ENCODE results near the gene OS9. TPM values are rescaled to one million over a fixed set of nuclear protein-coding genes. Genes with fewer than 3 reads are reported as not detected.
"Not testable (repeated sequence)": the region's sequence is repeated elsewhere in the genome, so short reads cannot be mapped to it uniquely, and the experiment has no call there.

OS9 gene
- total and polyA plus RNA-seq, 4 donors = 140 to 261 (median 190) TPM

DNA sequence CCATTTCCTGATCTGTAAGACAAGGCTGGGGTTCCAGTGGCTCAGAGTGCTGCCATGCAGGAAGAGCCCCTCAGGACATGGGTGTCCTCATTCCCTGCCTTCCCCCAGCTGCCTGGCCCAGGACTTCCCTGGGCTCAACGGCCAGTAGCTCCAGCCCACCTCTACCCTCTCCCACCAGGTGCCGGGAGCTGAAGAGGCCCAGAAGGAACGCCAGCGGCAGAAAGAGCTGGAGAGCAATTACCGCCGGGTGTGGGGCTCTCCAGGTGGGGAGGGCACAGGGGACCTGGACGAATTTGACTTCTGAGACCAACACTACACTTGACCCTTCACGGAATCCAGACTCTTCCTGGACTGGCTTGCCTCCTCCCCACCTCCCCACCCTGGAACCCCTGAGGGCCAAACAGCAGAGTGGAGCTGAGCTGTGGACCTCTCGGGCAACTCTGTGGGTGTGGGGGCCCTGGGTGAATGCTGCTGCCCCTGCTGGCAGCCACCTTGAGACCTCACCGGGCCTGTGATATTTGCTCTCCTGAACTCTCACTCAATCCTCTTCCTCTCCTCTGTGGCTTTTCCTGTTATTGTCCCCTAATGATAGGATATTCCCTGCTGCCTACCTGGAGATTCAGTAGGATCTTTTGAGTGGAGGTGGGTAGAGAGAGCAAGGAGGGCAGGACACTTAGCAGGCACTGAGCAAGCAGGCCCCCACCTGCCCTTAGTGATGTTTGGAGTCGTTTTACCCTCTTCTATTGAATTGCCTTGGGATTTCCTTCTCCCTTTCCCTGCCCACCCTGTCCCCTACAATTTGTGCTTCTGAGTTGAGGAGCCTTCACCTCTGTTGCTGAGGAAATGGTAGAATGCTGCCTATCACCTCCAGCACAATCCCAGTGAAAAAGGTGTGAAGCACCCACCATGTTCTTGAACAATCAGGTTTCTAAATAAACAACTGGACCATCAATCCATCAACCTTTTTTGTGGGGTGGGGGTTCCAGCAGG, 27.0 kb downstream of the OS9 start:
- WGBS (ENCODE audit: insufficient coverage) = 85% methylated on average over 4 of the region's 11 CpGs
- H3K4me1 ChIP-seq (ENCODE audit: control insufficient read depth, insufficient read depth, low read length) = peaks cover 7% of the 10 kb centered on the region
- no peak for DNase-seq (ENCODE audit: low read depth in 4 of 6, low spot score in 6 of 6)
- H3K4me3 ChIP-seq (ENCODE audit: low read depth, low read length) = no peak overlapping the region
- no peaks in the 10 kb centered on the region for H3K9me3 ChIP-seq (ENCODE audit: control insufficient read depth, insufficient read depth, low read length)
- peaks cover 63% of the 10 kb centered on the region for H3K36me3 ChIP-seq (ENCODE audit: control insufficient read depth, insufficient read depth, low read length)
- H3K27me3 ChIP-seq (ENCODE audit: control insufficient read depth, insufficient read depth, low read length) = peaks cover 8% of the 10 kb centered on the region
- no peak overlapping the region for H3K27ac ChIP-seq (ENCODE audit: low read depth, low read length)

DNA sequence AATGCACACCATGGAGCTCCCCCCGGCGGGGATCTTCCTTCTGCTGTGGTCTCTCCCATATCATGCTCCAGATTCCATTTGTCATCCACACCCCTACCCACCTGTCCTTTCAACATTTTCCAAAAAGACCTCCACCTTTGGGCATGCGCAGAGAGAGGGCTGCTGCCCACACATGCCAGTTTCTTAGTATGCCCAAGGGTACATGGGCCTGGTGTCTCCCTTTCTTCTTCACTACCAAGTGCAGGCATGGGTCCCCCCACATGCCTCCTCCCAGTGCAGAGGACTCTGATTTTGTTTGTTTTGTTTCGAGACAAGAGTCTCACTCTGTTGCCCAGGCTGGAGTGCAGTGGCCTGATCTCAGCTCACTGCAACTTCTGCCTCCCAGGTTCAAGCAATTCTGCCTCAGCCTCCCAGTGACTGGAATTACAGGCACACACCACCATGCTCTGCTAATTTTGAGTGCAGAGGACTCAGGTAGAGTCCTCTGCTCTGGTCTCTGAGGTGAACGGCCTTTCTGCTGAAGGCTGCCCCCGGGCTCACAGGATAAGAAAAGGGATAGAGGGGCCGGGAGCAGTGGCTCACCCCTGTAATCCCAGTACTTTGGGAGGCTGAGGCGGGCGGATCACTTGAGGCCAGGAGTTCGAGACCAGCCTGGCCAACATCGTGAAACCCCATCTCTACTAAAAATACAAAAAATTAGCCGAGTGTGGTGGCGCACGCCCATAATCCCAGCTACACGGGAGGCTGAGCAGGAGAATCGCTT, 28.1 kb downstream of the OS9 start:
- Histone ChIP-seq H3K4me1 (ENCODE audit: control insufficient read depth, insufficient read depth, low read length) (peaks cover 17% of the 10 kb centered on the region), H3K36me3 (ENCODE audit: control insufficient read depth, insufficient read depth, low read length) (peaks cover 60% of the 10 kb centered on the region), H3K27me3 (ENCODE audit: control insufficient read depth, insufficient read depth, low read length) (peaks cover 16% of the 10 kb centered on the region)
- H3K9me3 ChIP-seq (ENCODE audit: control insufficient read depth, insufficient read depth, low read length); H3K4me3 ChIP-seq (ENCODE audit: low read depth, low read length); H3K27ac ChIP-seq (ENCODE audit: low read depth, low read length); DNase-seq (ENCODE audit: low read depth in 4 of 6, low spot score in 6 of 6): not testable (repeated sequence)
- WGBS (ENCODE audit: insufficient coverage) = 100% methylated on average over 8 of the region's 16 CpGs

- Histone ChIP-seq H3K4me1 (ENCODE audit: control insufficient read depth, insufficient read depth, low read length) (peaks cover 24% of the 10 kb centered on the region), H3K4me3 (ENCODE audit: low read depth, low read length) (no peak overlapping the region), H3K27me3 (ENCODE audit: control insufficient read depth, insufficient read depth, low read length) (peaks cover 26% of the 10 kb centered on the region), H3K36me3 (ENCODE audit: control insufficient read depth, insufficient read depth, low read length) (peaks cover 63% of the 10 kb centered on the region), H3K9me3 (ENCODE audit: control insufficient read depth, insufficient read depth, low read length) (no peaks in the 10 kb centered on the region), H3K27ac (ENCODE audit: low read depth, low read length) (no peak overlapping the region)
- DNase-seq (ENCODE audit: low read depth in 4 of 6, low spot score in 6 of 6) = no peak
- WGBS (ENCODE audit: insufficient coverage) = 54% methylated on average over 3 of the region's 11 CpGs
Observed at GRCh38 chr12:57722716-57723629, 29.0 kb downstream of the OS9 start.

- H3K9me3 ChIP-seq (ENCODE audit: control insufficient read depth, insufficient read depth, low read length) = no peaks in the 10 kb centered on the region
- H3K27ac ChIP-seq (ENCODE audit: low read depth, low read length) = no peak overlapping the region
- no peak for DNase-seq (ENCODE audit: low read depth in 4 of 6, low spot score in 6 of 6)
- H3K27me3 ChIP-seq (ENCODE audit: control insufficient read depth, insufficient read depth, low read length) = peaks cover 27% of the 10 kb centered on the region
- H3K4me1 ChIP-seq (ENCODE audit: control insufficient read depth, insufficient read depth, low read length) = peaks cover 24% of the 10 kb centered on the region
- WGBS (ENCODE audit: insufficient coverage) = no CpG with 5 or more reads among the region's 2 CpGs
- no peak overlapping the region for H3K4me3 ChIP-seq (ENCODE audit: low read depth, low read length)
- H3K36me3 ChIP-seq (ENCODE audit: control insufficient read depth, insufficient read depth, low read length) = peaks cover 63% of the 10 kb centered on the region
Observed at GRCh38 chr12:57723630-57723962, 29.7 kb downstream of the OS9 start.

DNA sequence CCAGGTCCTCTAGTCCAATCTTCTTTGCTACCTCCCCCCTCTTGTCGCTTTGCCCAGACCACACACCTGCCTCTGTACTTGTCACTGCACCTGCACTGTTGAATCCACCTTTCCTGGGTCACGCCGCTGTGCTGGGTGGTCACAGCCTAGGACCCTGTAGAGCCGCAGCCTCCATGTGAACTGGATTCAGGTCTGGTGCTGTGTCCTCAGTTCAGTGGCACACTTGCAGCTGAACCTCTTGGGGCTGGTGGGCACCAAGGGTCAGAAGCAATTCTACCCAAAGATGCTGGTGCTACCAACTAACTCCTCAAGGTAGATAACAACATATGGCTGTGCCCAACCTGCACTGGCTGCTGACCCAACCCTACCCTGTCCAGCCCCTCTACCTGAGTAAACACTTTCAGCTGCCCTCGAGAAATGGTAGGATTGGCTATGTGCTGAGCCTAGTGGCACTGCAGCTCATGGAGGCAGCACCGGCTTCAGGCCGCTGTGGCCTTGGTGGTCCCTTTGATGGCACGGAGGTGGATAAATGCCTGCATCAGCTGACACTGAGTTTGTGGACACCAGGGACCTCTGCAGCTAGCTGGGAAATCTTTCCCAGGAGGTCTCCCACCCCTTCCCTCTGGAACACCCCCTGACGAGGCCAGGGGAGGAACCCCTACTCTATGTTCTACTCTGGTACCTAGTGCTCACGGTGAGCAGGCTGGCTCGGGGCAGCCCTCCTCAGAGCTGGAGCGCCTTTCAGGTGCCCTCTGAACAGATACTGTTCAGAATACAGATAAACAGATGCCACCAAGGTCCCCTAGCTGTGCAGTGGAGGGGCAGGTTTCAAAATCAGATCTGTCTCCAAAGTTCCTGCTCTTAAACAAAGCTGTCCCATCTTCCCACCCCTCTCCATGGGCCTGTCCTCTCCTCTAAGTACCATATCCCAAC, 30.3 kb downstream of the OS9 start:
- Histone ChIP-seq H3K9me3 (ENCODE audit: control insufficient read depth, insufficient read depth, low read length) (no peaks in the 10 kb centered on the region), H3K4me3 (ENCODE audit: low read depth, low read length) (no peak overlapping the region), H3K27ac (ENCODE audit: low read depth, low read length) (no peak overlapping the region), H3K4me1 (ENCODE audit: control insufficient read depth, insufficient read depth, low read length) (peaks cover 24% of the 10 kb centered on the region), H3K27me3 (ENCODE audit: control insufficient read depth, insufficient read depth, low read length) (peaks cover 27% of the 10 kb centered on the region), H3K36me3 (ENCODE audit: control insufficient read depth, insufficient read depth, low read length) (peaks cover 60% of the 10 kb centered on the region)
- WGBS (ENCODE audit: insufficient coverage) = 89% methylated on average over 12 of the region's 12 CpGs
- DNase-seq (ENCODE audit: low read depth in 4 of 6, low spot score in 6 of 6) = no peak

- 68% methylated on average over 2 of the region's 11 CpGs for WGBS (ENCODE audit: insufficient coverage)
- DNase-seq (ENCODE audit: low read depth in 4 of 6, low spot score in 6 of 6) = no peak
- H3K4me1 ChIP-seq (ENCODE audit: control insufficient read depth, insufficient read depth, low read length) = peaks cover 24% of the 10 kb centered on the region
Observed at GRCh38 chr12:57724936-57725740, 31.2 kb downstream of the OS9 start.

DNA sequence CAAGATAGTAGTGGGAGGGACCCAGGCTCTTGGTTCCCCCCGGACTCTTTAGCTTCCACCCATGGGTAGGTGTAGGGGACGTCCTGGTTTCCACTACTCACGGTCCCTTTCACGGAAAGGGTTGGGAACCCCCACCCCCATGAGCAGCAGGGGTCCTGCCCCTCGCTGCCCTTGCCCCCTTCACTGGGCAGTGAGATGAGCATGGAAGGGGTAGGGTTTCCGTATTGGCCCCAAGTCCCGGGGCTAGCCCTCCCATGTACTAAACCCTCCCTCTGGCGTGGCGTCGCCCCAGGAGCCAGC, 31.9 kb downstream of the OS9 start:
- peak overlapping the region; percentile 64 for H3K4me3 ChIP-seq (ENCODE audit: low read depth, low read length)
- H3K9me3 ChIP-seq (ENCODE audit: control insufficient read depth, insufficient read depth, low read length) = no peaks in the 10 kb centered on the region
- peaks cover 24% of the 10 kb centered on the region for H3K4me1 ChIP-seq (ENCODE audit: control insufficient read depth, insufficient read depth, low read length)
- WGBS (ENCODE audit: insufficient coverage) = 10% methylated on average over 4 of the region's 10 CpGs
- H3K27me3 ChIP-seq (ENCODE audit: control insufficient read depth, insufficient read depth, low read length) = peaks cover 29% of the 10 kb centered on the region
- H3K27ac ChIP-seq (ENCODE audit: low read depth, low read length) = no peak overlapping the region
- peaks cover 55% of the 10 kb centered on the region for H3K36me3 ChIP-seq (ENCODE audit: control insufficient read depth, insufficient read depth, low read length)
- no peak for DNase-seq (ENCODE audit: low read depth in 4 of 6, low spot score in 6 of 6)

More at GRCh38 chr12:57724936-57725740, 31.2 kb downstream of the OS9 start:
- Histone ChIP-seq H3K9me3 (ENCODE audit: control insufficient read depth, insufficient read depth, low read length) (no peaks in the 10 kb centered on the region), H3K27ac (ENCODE audit: low read depth, low read length) (no peak overlapping the region), H3K27me3 (ENCODE audit: control insufficient read depth, insufficient read depth, low read length) (peaks cover 29% of the 10 kb centered on the region), H3K36me3 (ENCODE audit: control insufficient read depth, insufficient read depth, low read length) (peaks cover 56% of the 10 kb centered on the region), H3K4me3 (ENCODE audit: low read depth, low read length) (no peak overlapping the region)

DNA sequence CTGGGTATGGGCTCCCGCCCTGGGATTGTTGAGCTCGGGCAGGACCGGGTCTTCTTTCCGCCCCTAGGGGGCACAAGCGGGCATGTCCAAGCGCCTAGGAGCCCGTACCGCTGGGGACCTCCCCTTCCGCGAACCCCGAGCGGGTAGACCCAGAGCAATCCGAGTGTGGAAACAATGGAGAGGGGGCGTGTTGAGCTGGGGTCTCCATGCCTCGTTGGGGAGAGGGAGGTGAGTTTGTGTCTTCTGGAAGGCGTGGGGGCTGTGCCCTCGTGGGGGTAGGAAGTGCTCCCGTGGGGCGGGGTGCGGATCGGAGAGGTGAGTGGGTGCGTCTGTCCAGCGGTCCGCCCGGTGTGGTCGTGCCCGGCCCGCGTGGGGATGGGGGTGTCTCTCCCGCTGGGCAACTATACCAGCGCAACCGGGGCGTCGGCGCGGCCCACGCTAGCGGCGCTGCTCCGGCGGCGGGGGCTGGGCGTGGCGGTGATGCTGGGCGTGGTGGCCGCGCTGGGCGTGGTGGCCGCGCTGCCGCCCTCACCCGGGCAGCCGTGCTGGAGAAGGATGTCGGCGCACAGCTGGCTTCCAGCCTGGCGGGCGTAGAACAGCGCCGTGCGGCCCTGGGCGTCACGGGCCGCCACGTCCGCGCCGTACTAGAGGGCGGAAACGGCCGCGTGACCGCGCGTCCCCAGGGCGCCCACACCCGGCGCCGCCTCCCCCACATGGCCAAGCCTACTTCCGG, 32.4 kb downstream of the OS9 start:
- DNase-seq (ENCODE audit: low read depth in 4 of 6, low spot score in 6 of 6) = peak in 2 of 6 donors; percentile 80 to 91
- H3K4me3 ChIP-seq (ENCODE audit: low read depth, low read length) = peak overlapping the region; percentile 64
- peaks cover 29% of the 10 kb centered on the region for H3K27me3 ChIP-seq (ENCODE audit: control insufficient read depth, insufficient read depth, low read length)
- peaks cover 56% of the 10 kb centered on the region for H3K36me3 ChIP-seq (ENCODE audit: control insufficient read depth, insufficient read depth, low read length)
- 4% methylated on average over 77 of the region's 79 CpGs for WGBS (ENCODE audit: insufficient coverage)
- no peaks in the 10 kb centered on the region for H3K9me3 ChIP-seq (ENCODE audit: control insufficient read depth, insufficient read depth, low read length)
- no peak overlapping the region for H3K27ac ChIP-seq (ENCODE audit: low read depth, low read length)
- H3K4me1 ChIP-seq (ENCODE audit: control insufficient read depth, insufficient read depth, low read length) = peaks cover 24% of the 10 kb centered on the region

All from spinal cord (tissue), 10 donors.